ENCODE measurements around the gene AKAP8L. TPM values are rescaled to one million over a fixed set of nuclear protein-coding genes. Genes with fewer than 3 reads are reported as not detected.

The AKAP8L gene
- total and polyA plus RNA-seq, 9 of the 15 experiments (the other 6 are each of a cell fraction or from before 2014, with no cell fraction given) = 2.4 to 116 (median 70.7) TPM

GRCh38 chr19:15379999-15380647 is 38.7 kb downstream of the AKAP8L start (continued):
- TF ChIP-seq UBTF (IDR thresholded peaks at IDR 0.05; ENCODE audit: borderline replicate concordance in 1 of 2, low read depth in 2 of 2, low read length in 2 of 2) = 0 out of 4 replicates have a peak, but pooled peaks of 1 of the 2 experiments have one; percentile 47
- no peak for TF ChIP-seq ZNF57 (CRISPR knock-in tag; IDR thresholded peaks at IDR 0.05)
- TF ChIP-seq ZNF785 (CRISPR knock-in tag; IDR thresholded peaks at IDR 0.05) = no peak
- TF ChIP-seq L3MBTL2 (IDR thresholded peaks at IDR 0.05) = peak; percentile 50; the same call in 1 of the 2 replicates
- TF ChIP-seq CREB1 (IDR thresholded peaks at IDR 0.05) = 0 out of 2 replicates have a peak, but pooled peaks have one; percentile 16
- no peak for TF ChIP-seq CREB1 (CRISPR knock-in tag; IDR thresholded peaks at IDR 0.05)
- peak in 1 of 2 experiments; percentile 88; a peak in 2 of 4 replicates for TF ChIP-seq MAZ (CRISPR knock-in tag; conservative IDR thresholded peaks at IDR 0.05 in 1 of 2, IDR thresholded peaks at IDR 0.05 in 1 of 2)
- no peak for TF ChIP-seq ILK (tag; IDR thresholded peaks at IDR 0.05; ENCODE audit: borderline replicate concordance, low read depth)
- TF ChIP-seq CUX1 (CRISPR knock-in tag; IDR thresholded peaks at IDR 0.05) = no peak
- TF ChIP-seq SP2 (IDR thresholded peaks at IDR 0.05; ENCODE audit: extremely low read depth, low read depth, low read length, poor library complexity, severe bottlenecking) = no peak
- peak; percentile 45 for TF ChIP-seq PRDM10 (IDR thresholded peaks at IDR 0.05; ENCODE audit: partially characterized antibody)
- TF ChIP-seq MYC (IDR thresholded peaks at IDR 0.05; ENCODE audit: low read depth, low read length) = peak; percentile 80
- TF ChIP-seq MYC (CRISPR knock-in tag; IDR thresholded peaks at IDR 0.05; ENCODE audit: borderline replicate concordance, low read depth) = no peak
- no peak for TF ChIP-seq NRF1 (conservative IDR thresholded peaks at IDR 0.05 in 1 of 2, IDR thresholded peaks at IDR 0.05 in 1 of 2)
